Stimulated activated CD4-positive, alpha-beta T cell treated with anti-CD3 and anti-CD28 coated beads, Interleukin-4, amount 100 ng/mL, for 1 hour (primary cell): Measurements from ENCODE around the gene CD300LB.
"Not testable (repeated sequence)": the region's sequence is repeated elsewhere in the genome, so short reads cannot be mapped to it uniquely, and the experiment has no call there.

Experiments
- DNase-seq: peaks from one replicate; pipeline ENCODE4 v3.0.0-alpha.2; 2020

CD300LB gene

DNA sequence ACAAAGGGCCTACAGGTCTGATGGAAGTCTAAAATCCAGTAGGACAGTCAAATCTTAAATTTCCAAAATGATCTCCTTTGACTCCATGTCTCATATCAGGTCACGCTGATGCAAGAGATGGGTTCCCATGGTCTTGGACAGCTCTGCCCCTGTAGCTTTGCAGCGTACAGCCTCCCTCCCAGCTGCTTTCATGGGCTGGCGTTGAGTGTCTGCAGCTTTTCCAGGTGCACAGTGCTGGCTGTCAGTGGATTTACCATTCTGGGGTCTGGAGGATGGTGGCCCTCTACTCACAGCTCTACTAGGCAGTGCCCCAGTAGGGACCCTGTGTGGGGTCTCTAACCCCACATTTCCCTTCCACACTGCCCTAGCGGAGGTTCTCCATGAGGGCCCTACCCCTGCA lies 43.0 kb downstream of the CD300LB start:
- not testable (repeated sequence) for DNase-seq

DNA sequence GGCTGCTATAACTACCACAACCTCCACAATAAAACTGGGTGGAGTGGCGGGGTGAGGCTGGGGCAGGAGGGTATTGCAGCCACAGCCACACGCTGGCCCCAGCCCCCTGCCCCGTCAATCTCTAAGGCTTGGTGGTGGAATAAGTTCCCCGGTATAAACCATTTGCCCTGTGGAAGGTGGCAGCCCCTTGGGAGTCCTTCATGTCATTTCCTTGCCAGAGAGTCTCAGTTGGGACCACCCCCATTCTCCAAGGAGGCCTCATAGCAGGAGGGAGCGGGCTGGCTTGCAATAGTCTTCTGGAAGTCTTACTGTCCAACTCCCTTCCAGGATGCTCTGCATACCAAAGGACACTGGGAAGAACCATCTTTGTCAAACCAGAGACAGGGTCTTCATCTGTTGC lies 45.4 kb downstream of the CD300LB start:
- no peak for DNase-seq

DNA sequence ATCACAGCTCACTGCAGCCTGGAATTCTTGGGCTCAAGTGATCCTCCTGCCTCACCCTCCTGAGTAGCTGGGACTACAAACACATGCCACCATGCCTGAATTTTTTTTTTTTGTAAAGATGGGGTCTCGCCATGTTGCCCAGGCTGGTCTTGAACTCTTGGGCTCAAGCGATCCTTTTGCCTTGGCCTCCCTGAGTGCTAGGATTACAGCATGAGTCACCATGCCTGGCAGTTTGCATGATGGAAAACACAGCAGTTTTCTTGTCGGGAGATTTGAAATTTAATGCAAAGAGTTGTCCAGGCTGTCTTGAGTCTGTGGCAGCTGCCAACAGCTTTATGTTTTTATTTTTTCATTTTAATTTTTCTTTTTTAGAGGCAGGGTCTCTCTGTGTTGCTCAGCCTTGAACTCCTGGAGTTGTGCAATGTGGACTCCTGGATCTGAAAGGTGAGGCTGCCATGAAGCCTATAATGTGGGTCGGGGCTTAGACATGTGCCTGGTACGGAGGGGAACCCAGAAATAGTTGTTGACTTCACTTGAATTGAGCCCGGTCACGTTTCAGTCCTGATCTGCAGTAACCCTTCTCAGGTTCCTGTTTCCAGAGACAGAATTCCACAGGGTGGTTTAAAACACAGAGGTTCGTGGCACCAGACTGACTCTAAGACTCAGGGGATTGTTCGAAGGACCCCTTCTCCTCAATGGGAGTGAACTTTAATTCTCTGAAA lies 46.1 kb downstream of the CD300LB start:
- no peak for DNase-seq

DNA sequence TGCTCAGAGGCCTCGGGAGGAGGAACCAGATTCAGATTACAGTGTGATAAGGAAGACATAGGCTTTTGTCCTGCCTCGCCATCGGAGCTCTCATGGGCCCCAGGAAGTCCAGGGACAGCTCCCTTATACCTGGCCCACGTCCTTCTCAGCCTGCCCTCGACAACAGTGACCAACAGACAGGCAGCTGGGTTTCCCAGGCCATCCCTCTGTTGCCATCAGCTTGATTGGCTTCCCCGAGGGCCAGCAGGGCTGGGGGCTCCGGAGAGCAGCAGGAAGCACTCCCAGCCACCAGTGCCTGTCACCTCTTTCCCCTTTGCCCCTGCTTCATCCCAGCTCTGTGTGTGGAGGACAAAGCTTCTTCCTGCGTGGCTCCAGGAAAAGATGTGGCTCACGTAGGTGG lies 47.2 kb downstream of the CD300LB start:
- DNase-seq, result no peak

GRCh38 chr17:74481621-74482020 lies 49.7 kb downstream of the CD300LB start:
- DNase-seq, result no peak

GRCh38 chr17:74480290-74480689 lies 51.0 kb downstream of the CD300LB start:
- DNase-seq, result no peak

- no peak for DNase-seq
These were observed 52.7 kb downstream of the CD300LB start for GRCh38 chr17:74478420-74479100.

- DNase-seq, result no peak
These were observed 53.9 kb downstream of the CD300LB start for GRCh38 chr17:74477411-74477810.

GRCh38 chr17:74475189-74475588 lies 56.1 kb downstream of the CD300LB start:
- DNase-seq, result no peak

GRCh38 chr17:74474043-74474792 lies 57.1 kb downstream of the CD300LB start:
- DNase-seq, result no peak

DNA sequence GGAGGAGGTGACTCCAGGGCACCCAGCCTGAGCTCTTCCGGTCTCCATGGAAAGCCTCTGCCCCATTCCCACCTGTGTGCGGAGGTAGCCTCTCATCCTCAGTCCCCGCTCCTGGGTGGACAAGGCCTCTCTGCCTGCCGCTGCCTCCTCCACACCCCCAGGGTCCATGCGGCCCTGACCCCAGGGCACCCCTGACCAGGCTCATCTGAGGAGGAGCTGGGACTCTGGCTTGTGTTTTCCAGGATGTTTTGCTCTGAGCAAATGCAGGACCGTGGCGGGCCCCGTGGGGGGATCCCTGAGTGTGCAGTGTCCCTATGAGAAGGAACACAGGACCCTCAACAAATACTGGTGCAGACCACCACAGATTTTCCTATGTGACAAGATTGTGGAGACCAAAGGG lies 58.0 kb downstream of the CD300LB start:
- DNase-seq, result no peak

- DNase-seq, result no peak
These were observed 58.4 kb downstream of the CD300LB start for GRCh38 chr17:74472890-74473289.

DNA sequence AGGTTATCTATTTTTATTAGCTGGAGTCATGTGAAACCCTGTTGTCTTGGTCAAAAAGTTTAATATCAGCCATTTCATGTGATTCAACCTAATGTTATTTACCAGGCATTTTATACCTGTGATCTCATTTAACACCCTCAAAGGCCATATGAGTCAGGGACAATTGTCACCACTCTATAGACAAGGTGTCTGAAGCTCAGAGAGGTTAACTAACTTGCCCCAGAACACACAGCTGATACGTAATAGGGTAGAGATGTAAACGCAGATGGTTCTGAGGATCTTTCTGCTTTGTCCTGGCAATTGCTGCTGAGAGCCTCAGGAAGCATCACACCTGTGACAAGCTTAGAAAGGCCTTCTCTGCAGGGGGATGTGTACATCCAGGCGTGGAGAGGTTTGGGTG lies 59.9 kb downstream of the CD300LB start:
- no peak for DNase-seq
